Rectal smooth muscle tissue (tissue), 1 donor: Measurements from ENCODE around the gene NEU4.
"Not testable (repeated sequence)": the region's sequence is repeated elsewhere in the genome, so short reads cannot be mapped to it uniquely, and the experiment has no call there.

Source experiments
- H3K27ac ChIP-seq: one replicate; pipeline ENCODE4 v1.7.0; 2013; ENCODE audit warnings: low read depth, low read length, inconsistent platforms
- H3K27me3 ChIP-seq: one replicate; pipeline ENCODE4 v1.7.0; 2013; ENCODE audit warnings: low read length; ENCODE audit not compliant: control insufficient read depth, insufficient read depth
- H3K36me3 ChIP-seq: one replicate; pipeline ENCODE4 v1.7.0; 2013; ENCODE audit warnings: low read length; ENCODE audit not compliant: control insufficient read depth, insufficient read depth
- H3K4me1 ChIP-seq: one replicate; pipeline ENCODE4 v1.7.0; 2013; ENCODE audit warnings: low read length; ENCODE audit not compliant: control insufficient read depth, insufficient read depth
- H3K4me3 ChIP-seq: one replicate; pipeline ENCODE4 v1.7.0; 2013; ENCODE audit warnings: low read length
- H3K9ac ChIP-seq: one replicate; pipeline ENCODE4 v1.7.0; 2013; ENCODE audit warnings: low read length

The NEU4 gene

DNA sequence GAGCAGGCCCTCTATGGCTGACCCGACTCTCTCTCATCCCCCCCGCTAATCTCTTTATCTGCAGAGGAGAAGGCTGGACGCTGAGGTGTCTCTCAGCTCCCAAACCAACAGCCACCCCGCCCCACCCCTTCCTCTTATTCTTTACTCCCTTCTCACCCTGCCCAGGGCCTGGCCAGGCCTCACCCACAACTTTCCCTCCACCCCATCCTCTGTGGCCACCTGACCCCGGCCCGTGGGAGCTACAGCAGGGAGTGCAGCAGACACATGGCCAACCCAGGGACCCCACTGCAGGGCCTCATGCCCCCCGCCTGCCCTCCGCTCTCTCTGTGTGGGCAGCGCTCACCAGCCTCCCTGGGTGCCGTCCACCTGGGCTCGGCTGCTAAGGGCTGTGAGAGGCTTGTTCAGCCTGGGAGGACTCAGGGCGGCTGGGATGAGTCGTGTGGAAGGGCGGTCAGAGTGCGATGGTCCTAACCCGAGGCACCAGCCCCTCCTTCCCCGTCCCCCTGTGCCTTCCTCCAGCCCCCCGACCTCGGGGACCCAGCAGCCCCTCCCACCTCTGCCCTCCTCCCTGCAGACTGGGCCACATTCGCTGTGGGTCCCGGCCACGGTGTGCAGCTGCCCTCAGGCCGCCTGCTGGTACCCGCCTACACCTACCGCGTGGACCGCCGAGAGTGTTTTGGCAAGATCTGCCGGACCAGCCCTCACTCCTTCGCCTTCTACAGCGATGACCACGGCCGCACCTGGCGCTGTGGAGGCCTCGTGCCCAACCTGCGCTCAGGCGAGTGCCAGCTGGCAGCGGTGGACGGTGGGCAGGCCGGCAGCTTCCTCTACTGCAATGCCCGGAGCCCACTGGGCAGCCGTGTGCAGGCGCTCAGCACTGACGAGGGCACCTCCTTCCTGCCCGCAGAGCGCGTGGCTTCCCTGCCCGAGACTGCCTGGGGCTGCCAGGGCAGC, 6.8 kb downstream of the NEU4 start:
- H3K4me1 ChIP-seq, result no peaks in the 10 kb centered on the region
- H3K27ac ChIP-seq, result no peak overlapping the region
- H3K9ac ChIP-seq, result no peak overlapping the region
- H3K27me3 ChIP-seq, result peaks cover 3% of the 10 kb centered on the region
- H3K4me3 ChIP-seq, result no peak overlapping the region
- no peaks in the 10 kb centered on the region for H3K36me3 ChIP-seq

DNA sequence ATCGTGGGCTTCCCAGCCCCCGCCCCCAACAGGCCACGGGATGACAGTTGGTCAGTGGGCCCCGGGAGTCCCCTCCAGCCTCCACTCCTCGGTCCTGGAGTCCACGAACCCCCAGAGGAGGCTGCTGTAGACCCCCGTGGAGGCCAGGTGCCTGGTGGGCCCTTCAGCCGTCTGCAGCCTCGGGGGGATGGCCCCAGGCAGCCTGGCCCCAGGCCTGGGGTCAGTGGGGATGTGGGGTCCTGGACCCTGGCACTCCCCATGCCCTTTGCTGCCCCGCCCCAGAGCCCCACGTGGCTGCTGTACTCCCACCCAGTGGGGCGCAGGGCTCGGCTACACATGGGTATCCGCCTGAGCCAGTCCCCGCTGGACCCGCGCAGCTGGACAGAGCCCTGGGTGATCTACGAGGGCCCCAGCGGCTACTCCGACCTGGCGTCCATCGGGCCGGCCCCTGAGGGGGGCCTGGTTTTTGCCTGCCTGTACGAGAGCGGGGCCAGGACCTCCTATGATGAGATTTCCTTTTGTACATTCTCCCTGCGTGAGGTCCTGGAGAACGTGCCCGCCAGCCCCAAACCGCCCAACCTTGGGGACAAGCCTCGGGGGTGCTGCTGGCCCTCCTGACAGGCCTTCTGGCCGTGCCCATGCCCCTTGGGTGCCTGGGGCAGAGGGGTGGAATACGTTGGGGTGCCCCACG, 7.6 kb downstream of the NEU4 start:
- no peak overlapping the region for H3K4me3 ChIP-seq
- H3K27me3 ChIP-seq, result peaks cover 3% of the 10 kb centered on the region
- H3K9ac ChIP-seq, result no peak overlapping the region
- H3K4me1 ChIP-seq, result no peaks in the 10 kb centered on the region
- H3K27ac ChIP-seq, result no peak overlapping the region
- H3K36me3 ChIP-seq, result no peaks in the 10 kb centered on the region

DNA sequence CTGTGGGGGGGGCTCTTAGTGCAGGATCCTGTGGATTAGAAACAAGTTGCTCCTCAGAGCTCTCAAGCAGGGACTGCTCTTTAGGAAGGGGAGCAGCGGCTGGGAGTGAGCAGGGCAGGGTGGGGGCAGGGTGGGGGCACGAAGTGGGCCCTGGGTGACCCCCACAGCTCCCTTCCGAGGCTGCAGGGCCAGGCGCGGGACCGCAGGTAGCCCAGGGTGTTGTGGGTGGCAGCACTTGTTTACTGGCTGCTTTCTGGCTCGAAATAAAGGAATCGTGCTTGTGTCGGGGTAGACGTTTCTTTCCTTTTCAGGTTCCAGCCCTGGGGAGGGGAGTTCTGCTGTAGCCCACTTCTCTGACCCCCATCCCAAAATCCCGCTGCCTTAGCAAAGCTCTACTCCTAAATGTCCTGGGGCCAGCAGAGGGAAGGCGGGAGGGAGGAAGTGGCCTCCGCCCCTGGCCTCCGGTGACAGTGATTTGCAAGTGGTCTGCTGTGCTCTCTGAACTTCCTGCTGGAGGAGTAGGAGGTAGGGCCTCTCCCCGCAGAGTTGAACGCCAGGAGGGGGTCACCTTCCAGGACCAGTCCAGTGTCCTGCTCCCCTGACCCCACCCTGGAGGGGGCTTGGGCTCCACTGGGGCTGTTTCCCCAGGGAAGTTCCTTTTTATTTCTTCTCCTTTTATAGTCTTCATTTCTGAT, 8.3 kb downstream of the NEU4 start:
- H3K36me3 ChIP-seq, result no peaks in the 10 kb centered on the region
- H3K27me3 ChIP-seq, result peaks cover 3% of the 10 kb centered on the region
- no peak overlapping the region for H3K4me3 ChIP-seq
- H3K9ac ChIP-seq, result no peak overlapping the region
- H3K4me1 ChIP-seq, result no peaks in the 10 kb centered on the region
- H3K27ac ChIP-seq, result no peak overlapping the region

GRCh38 chr2:241817821-241818215, 8.8 kb downstream of the NEU4 start:
- H3K4me3 ChIP-seq, H3K4me1 ChIP-seq, H3K27me3 ChIP-seq, H3K27ac ChIP-seq, H3K36me3 ChIP-seq, H3K9ac ChIP-seq: not testable (repeated sequence)

- Histone ChIP-seq H3K4me1 (no peaks in the 10 kb centered on the region), H3K9ac (no peak overlapping the region), H3K27ac (no peak overlapping the region), H3K27me3 (peaks cover 3% of the 10 kb centered on the region), H3K36me3 (no peaks in the 10 kb centered on the region), H3K4me3 (no peak overlapping the region)
Observed at GRCh38 chr2:241818229-241818942, 9.4 kb downstream of the NEU4 start.

GRCh38 chr2:241818943-241819270, 9.9 kb downstream of the NEU4 start:
- H3K4me1 ChIP-seq, result no peaks in the 10 kb centered on the region
- H3K9ac ChIP-seq, result no peak overlapping the region
- H3K4me3 ChIP-seq, result no peak overlapping the region
- H3K27ac ChIP-seq, result no peak overlapping the region
- H3K27me3 ChIP-seq, result peaks cover 3% of the 10 kb centered on the region
- no peaks in the 10 kb centered on the region for H3K36me3 ChIP-seq

GRCh38 chr2:241819947-241820624, 11.1 kb downstream of the NEU4 start:
- not testable (repeated sequence) for H3K27me3 ChIP-seq, H3K4me3 ChIP-seq, H3K27ac ChIP-seq

DNA sequence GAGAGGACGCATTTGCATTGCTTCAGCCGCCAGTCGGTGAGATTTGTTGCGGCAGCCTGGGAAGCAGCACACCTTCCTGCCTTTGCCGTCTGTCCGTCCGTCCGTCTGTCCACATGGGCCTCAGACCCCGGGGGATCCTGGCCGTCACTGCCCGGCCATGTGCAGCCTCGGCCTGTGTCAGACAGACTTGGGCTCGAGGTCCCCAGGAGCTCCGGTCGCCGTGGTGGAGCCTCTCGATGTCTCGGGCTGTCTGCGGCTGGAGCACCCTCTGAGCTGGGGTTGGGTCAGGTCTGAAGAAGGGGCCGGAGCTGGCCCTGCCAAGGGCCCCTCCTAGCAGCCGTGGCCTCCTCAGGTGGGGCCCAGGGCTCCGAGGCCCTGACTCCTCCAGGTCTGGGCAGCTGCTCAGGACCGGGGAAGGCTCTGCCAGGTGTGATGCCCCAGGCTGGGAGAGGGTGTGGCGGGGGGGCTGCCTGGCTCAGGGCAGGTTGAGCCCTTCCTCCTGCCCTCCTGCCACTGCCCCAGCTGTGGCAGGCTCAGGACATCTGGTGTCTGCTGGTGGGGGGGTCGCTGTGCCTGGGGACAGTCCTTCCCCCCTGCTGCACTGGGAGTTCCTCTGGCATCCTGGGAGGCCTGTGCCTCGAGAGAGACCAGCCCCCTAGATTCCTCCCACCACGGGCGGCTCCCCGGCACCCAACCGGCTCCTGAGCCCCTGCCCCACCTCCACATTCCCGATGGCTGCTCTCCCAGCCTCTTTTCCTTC, 11.8 kb downstream of the NEU4 start:
- Histone ChIP-seq H3K4me3 (no peak overlapping the region), H3K27me3 (peaks cover 3% of the 10 kb centered on the region), H3K9ac (no peak overlapping the region), H3K36me3 (no peaks in the 10 kb centered on the region), H3K27ac (no peak overlapping the region), H3K4me1 (no peaks in the 10 kb centered on the region)

More at GRCh38 chr2:241819947-241820624, 11.1 kb downstream of the NEU4 start:
- H3K9ac ChIP-seq, H3K4me1 ChIP-seq, H3K36me3 ChIP-seq: not testable (repeated sequence)

DNA sequence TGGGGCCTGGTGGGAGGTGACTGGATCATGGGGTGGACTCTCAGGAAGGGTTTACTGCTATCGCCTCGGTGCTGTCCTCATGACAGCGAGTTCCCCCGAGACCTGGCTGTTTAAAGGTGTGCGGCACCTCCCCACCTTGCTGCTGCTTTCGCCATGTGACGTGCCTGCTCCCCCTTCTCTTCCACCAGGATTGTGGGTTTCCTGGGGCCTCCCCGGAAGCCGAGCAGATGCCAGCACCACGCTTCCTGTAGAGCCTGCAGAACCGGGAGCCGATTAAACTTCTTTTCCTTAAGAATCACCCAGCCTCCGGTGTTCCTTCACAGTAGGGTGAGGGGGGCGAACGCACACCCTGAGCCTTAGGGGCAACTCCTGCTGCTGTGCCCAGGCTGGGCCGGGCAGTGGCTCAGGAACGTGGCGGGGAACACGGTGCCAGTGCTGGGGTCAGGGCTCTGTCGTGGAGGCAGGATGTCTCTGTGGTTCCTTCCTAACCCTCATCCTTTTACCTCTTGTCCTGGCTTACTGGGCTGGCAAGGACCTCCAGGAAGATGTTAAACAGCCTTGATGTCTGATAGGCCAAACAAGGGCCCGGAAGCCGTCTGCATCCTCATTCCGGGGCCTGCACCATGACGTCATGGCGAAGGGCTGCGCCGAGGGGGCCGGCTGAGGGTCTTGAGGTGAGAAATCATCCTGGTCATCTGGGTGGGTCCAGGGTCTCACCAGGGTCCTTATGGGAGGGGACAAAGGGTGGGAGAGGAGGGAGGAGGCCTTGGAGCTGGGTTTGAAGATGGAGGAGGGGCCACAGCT, 12.7 kb downstream of the NEU4 start:
- no peak overlapping the region for H3K4me3 ChIP-seq
- no peak overlapping the region for H3K27ac ChIP-seq
- H3K36me3 ChIP-seq, result no peaks in the 10 kb centered on the region

GRCh38 chr2:241822264-241822623, 13.3 kb downstream of the NEU4 start:
- H3K36me3 ChIP-seq, result no peaks in the 10 kb centered on the region

More for the DNA sequence above, 12.7 kb downstream of the NEU4 start:
- no peak overlapping the region for H3K9ac ChIP-seq
- H3K27me3 ChIP-seq, result no peaks in the 10 kb centered on the region
- no peaks in the 10 kb centered on the region for H3K4me1 ChIP-seq

More at GRCh38 chr2:241822264-241822623, 13.3 kb downstream of the NEU4 start:
- H3K27me3 ChIP-seq, result no peaks in the 10 kb centered on the region
- no peak overlapping the region for H3K27ac ChIP-seq
- H3K4me1 ChIP-seq, result no peaks in the 10 kb centered on the region
- H3K4me3 ChIP-seq, result no peak overlapping the region
- H3K9ac ChIP-seq, result no peak overlapping the region
